HL-60/S4 (cell line): Measurements from ENCODE around the gene ICA1.
"Not testable (repeated sequence)": the region's sequence is repeated elsewhere in the genome, so short reads cannot be mapped to it uniquely, and the experiment has no call there.

Experiments used
- in situ Hi-C: fragments of 300-500 bp; cut with MboI; formaldehyde crosslinking; loops from 2 replicates; pipeline ENCODE4 v1.14.3; 2022; ENCODE audit warnings: low sequenced_read_pairs

Gene ICA1

GRCh38 chr7:8274589-8274988 is 12.6 kb upstream of the ICA1 start:
- in situ Hi-C loops = no loop called here

GRCh38 chr7:8271960-8272359 is 10.0 kb upstream of the ICA1 start:
- in situ Hi-C loops = no loop called here

GRCh38 chr7:8263048-8263447 is 1.1 kb upstream of the ICA1 start:
- in situ Hi-C loops = no loop called here

GRCh38 chr7:8260871-8261694 is 884 bp downstream of the ICA1 start:
- in situ Hi-C loops = no loop called here

GRCh38 chr7:8259586-8260222 is 2.3 kb downstream of the ICA1 start:
- in situ Hi-C loops = no loop called here

GRCh38 chr7:8258734-8259133 is 3.2 kb downstream of the ICA1 start:
- in situ Hi-C loops = no loop called here

GRCh38 chr7:8258166-8258565 is 3.8 kb downstream of the ICA1 start:
- in situ Hi-C loops = no loop called here

- in situ Hi-C loops = no loop called here
Observed at GRCh38 chr7:8255680-8256655, 6.0 kb downstream of the ICA1 start.

- in situ Hi-C loops = no loop called here
Observed at GRCh38 chr7:8254667-8255066, 7.3 kb downstream of the ICA1 start.

- in situ Hi-C loops = no loop called here
Observed at GRCh38 chr7:8254215-8254614, 7.8 kb downstream of the ICA1 start.

GRCh38 chr7:8251195-8251594 is 10.8 kb downstream of the ICA1 start:
- in situ Hi-C loops = no loop called here

GRCh38 chr7:8250547-8250946 is 11.4 kb downstream of the ICA1 start:
- in situ Hi-C loops = no loop called here

GRCh38 chr7:8249121-8249520 is 12.8 kb downstream of the ICA1 start:
- in situ Hi-C loops = no loop called here

GRCh38 chr7:8246020-8246419 is 15.9 kb downstream of the ICA1 start:
- in situ Hi-C loops = no loop called here

- in situ Hi-C loops = not testable (repeated sequence)
Observed at GRCh38 chr7:8245032-8245431, 16.9 kb downstream of the ICA1 start.

- in situ Hi-C loops = not testable (repeated sequence)
Observed at GRCh38 chr7:8243059-8243458, 18.9 kb downstream of the ICA1 start.

- in situ Hi-C loops = not testable (repeated sequence)
Observed at GRCh38 chr7:8239702-8240362, 22.1 kb downstream of the ICA1 start.

- in situ Hi-C loops = no loop called here
Observed at GRCh38 chr7:8236780-8237407, 25.1 kb downstream of the ICA1 start.

- in situ Hi-C loops = no loop called here
Observed at GRCh38 chr7:8232999-8233847, 28.7 kb downstream of the ICA1 start.
